ENCODE data around the gene MIAT. TPM values are rescaled to one million over a fixed set of nuclear protein-coding genes. Genes with fewer than 3 reads are reported as not detected.

Gene MIAT
- total and polyA plus RNA-seq, 9 of the 15 experiments (the other 6 are each of a cell fraction or from before 2014, with no cell fraction given), result 0.03 to 0.93 (median 0.34) TPM

DNA sequence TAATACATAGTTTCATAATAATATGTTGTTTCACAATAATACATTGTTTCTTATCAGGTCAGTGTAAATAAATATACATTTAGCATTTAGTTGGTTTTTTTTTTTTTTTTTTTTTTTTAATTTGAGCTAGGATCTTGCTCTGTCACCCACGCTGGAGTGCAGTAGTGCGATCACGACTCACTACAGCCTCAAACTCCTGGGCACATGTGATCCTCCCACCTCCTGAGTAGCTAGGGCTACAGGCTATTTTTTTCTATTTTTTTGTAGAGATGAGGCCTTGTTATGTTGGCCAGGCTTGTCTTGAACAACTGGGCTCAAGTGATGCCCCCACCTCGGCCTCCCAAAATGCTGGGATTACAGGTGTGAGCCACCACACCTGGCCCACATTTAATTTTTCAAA lies 43.5 kb downstream of the MIAT start:
- no peaks in the 10 kb centered on the region; the same call in 2 of the 3 replicates for H3K36me3 ChIP-seq (ENCODE audit: control insufficient read depth, insufficient read depth, low read length)
- H4K20me1 ChIP-seq (replicated peaks; ENCODE audit: control insufficient read depth, insufficient read depth, low read length), result no peaks in the 10 kb centered on the region
- in situ Hi-C loops (cut with MboI) (no loop called here), intact Hi-C loops (cut with micrococcal nuclease) (no loop called here)
- H3K9me3 ChIP-seq (replicated peaks; ENCODE audit: control insufficient read depth, insufficient read depth, low read depth, low read length), result 0 out of 2 replicates have a peak, but pooled peaks cover 2% of the 10 kb centered on the region
- ChIA-PET POLR2A (interaction anchor here (0.6 to 1.1 kb wide), 2 partner anchors 11 to 30 kb away, joined by 3 read pairs; no protein-coding TSS in a partner anchor), CTCF (ENCODE audit: low intra/inter-chr PET ratio) (no interaction called here)
- WGBS (ENCODE audit: insufficient coverage, low coverage, missing lambda C conversion rate), result 62% methylated on average over 4 of the region's 4 CpGs
- no peak overlapping the region for H2AFZ ChIP-seq (ENCODE audit: low read depth, low read length)
- FAIRE-seq (no peak), ATAC-seq (no peak), DNase-seq (ENCODE audit: extremely low read depth in 1 of 4, low spot score in 3 of 4) (no peak)
- no peaks in the 10 kb centered on the region for H3K79me2 ChIP-seq (ENCODE audit: control insufficient read depth, insufficient read depth, low read length)
- H3K27me3 ChIP-seq (ENCODE audit: control insufficient read depth in 2 of 2, insufficient read depth in 2 of 2, low read length in 2 of 2), result no peaks in the 10 kb centered on the region
- H3K27ac ChIP-seq (ENCODE audit: extremely low read depth, low read depth, low read length), result no peak overlapping the region
- BruUV-seq (replicated peaks), result no TSS peak
- no peak overlapping the region for H3K4me3 ChIP-seq
- no peaks in the 10 kb centered on the region for H3K4me1 ChIP-seq (replicated peaks in 1 of 2; ENCODE audit: control insufficient read depth in 2 of 2, insufficient read depth in 2 of 2, low read length in 2 of 2)
- H3K9me1 ChIP-seq (ENCODE audit: control insufficient read depth, insufficient read depth, low read length), result no peaks in the 10 kb centered on the region
- no peak overlapping the region for H3K9ac ChIP-seq (ENCODE audit: insufficient read depth in 1 of 2, low read depth in 2 of 2, low read length in 2 of 2)
- H3K4me2 ChIP-seq (ENCODE audit: insufficient read depth, low read length), result no peak overlapping the region
- no peak for TF ChIP-seq RHOXF2B (CRISPR knock-in tag; conservative IDR thresholded peaks at IDR 0.05)
- TF ChIP-seq, protein P1, sequence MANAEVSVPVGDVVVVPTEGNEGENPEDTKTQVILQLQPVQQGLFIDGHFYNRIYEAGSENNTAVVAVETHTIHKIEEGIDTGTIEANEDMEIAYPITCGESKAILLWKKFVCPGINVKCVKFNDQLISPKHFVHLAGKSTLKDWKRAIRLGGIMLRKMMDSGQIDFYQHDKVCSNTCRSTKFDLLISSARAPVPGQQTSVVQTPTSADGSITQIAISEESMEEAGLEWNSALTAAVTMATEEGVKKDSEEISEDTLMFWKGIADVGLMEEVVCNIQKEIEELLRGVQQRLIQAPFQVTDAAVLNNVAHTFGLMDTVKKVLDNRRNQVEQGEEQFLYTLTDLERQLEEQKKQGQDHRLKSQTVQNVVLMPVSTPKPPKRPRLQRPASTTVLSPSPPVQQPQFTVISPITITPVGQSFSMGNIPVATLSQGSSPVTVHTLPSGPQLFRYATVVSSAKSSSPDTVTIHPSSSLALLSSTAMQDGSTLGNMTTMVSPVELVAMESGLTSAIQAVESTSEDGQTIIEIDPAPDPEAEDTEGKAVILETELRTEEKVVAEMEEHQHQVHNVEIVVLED (CRISPR knock-in tag; IDR thresholded peaks at IDR 0.05), result no peak
- TF ChIP-seq GATAD2A (IDR thresholded peaks at IDR 0.05), result no peak
- no peak for TF ChIP-seq E2F4 (CRISPR knock-in tag; IDR thresholded peaks at IDR 0.05; ENCODE audit: low read depth)
- no peak for TF ChIP-seq ZNF232 (CRISPR knock-in tag; IDR thresholded peaks at IDR 0.05)
- TF ChIP-seq ATF1 (CRISPR knock-in tag; IDR thresholded peaks at IDR 0.05), result no peak
- no peak for TF ChIP-seq ATF1 (tag; IDR thresholded peaks at IDR 0.05)
- no peak for TF ChIP-seq ZNF174 (CRISPR knock-in tag; IDR thresholded peaks at IDR 0.05)
- no peak for TF ChIP-seq BRCA1 (IDR thresholded peaks at IDR 0.05)
- TF ChIP-seq BRCA1 (CRISPR knock-in tag; IDR thresholded peaks at IDR 0.05), result no peak
- TF ChIP-seq ARID2 (IDR thresholded peaks at IDR 0.05), result no peak
- no peak for TF ChIP-seq CREB3L1 (IDR thresholded peaks at IDR 0.05; ENCODE audit: borderline replicate concordance, low read depth)
- no peak for TF ChIP-seq ZFP1 (CRISPR knock-in tag; IDR thresholded peaks at IDR 0.05)
- TF ChIP-seq POU5F1 (IDR thresholded peaks at IDR 0.05; ENCODE audit: borderline replicate concordance, low read depth, low read length, partially characterized antibody), result no peak
- TF ChIP-seq HNRNPLL (IDR thresholded peaks at IDR 0.05; ENCODE audit: low read depth, low read length, poor library complexity, severe bottlenecking), result no peak
